A549 (cell line): Measurements from ENCODE around the gene SSU72. TPM values are rescaled to one million over a fixed set of nuclear protein-coding genes. Genes with fewer than 3 reads are reported as not detected.

Experiments
- ATAC-seq, 2 experiments: fragments of 200-7000 bp in 1 of 2; fragments of >200 bp in 1 of 2; cut with Nextera tagmentation in 1 of 2; cut with Tn5 transposase in 1 of 2; 3 replicates each; pipeline versions ENCODE4 v1.8.0 to v1.9.1; 2018 to 2020; ENCODE audit warnings: mild to moderate bottlenecking in 1 of 2, moderate library complexity in 1 of 2
- CTCF ChIA-PET: fragments of 300-600 bp; sonication (Branson Sonifier 250); formaldehyde crosslinking; extraction: SDS; loops from one replicate; lab custom pipeline; 2021; ENCODE audit warnings: antibody characterized with exemption, inconsistent platforms; lab: Yijun Ruan, JAX
- POLR2A ChIA-PET: fragments of 350-600 bp; formaldehyde crosslinking; extraction: SDS; loops from one replicate; lab custom pipeline; 2021; ENCODE audit warnings: antibody characterized with exemption, inconsistent platforms; lab: Yijun Ruan, JAX
- DNase-seq, 2 experiments: peaks; one replicate each; pipeline versions ENCODE4 v3.0.0 to v3.0.0-alpha.2; 2011 to 2016; ENCODE audit warnings: low read depth in 1 of 2, low spot score in 1 of 2
- FAIRE-seq: peaks from 2 replicates; lab custom pipeline; 2011; peaks lifted over from hg19 to GRCh38; lab: Jason Lieb, UNC
- H3K27ac ChIP-seq, 2 experiments: fragments of >200 bp; sonication (Bioruptor Twin); formaldehyde crosslinking; 3 replicates each; pipeline ENCODE4 v1.5.1; 2016 to 2017
- H3K4me1 ChIP-seq: fragments of >200 bp; sonication (Bioruptor Twin); formaldehyde crosslinking; 3 replicates; pipeline ENCODE4 v1.6.1; 2016
- H3K4me2 ChIP-seq: fragments of >200 bp; sonication (Bioruptor Twin); formaldehyde crosslinking; 3 replicates; pipeline ENCODE4 v1.6.1; 2016
- H3K4me3 ChIP-seq: fragments of >200 bp; sonication (Bioruptor Twin); formaldehyde crosslinking; 3 replicates; pipeline ENCODE4 v1.5.1; 2016
- H3K9me3 ChIP-seq: fragments of >200 bp; sonication (Bioruptor Twin); formaldehyde crosslinking; 3 replicates; pipeline ENCODE4 v1.6.1; 2016
- BHLHE40 ChIP-seq: IDR thresholded peaks from 2 replicates; pipeline ENCODE4 v1.6.1; 2012; ENCODE audit warnings: low read depth, low read length, inconsistent platforms
- CBX2 ChIP-seq: fragments of 200-600 bp; sonication (generic); IDR thresholded peaks from 2 replicates; pipeline ENCODE4 v1.6.1; 2016; ENCODE audit warnings: low read depth, mild to moderate bottlenecking, borderline replicate concordance
- CHD4 ChIP-seq: fragments of 200-600 bp; sonication (generic); IDR thresholded peaks from 2 replicates; pipeline ENCODE4 v1.6.1; 2016; ENCODE audit warnings: antibody characterized with exemption, mild to moderate bottlenecking, borderline replicate concordance
- EHF ChIP-seq: fragments of 250-450 bp; sonication (Bioruptor Pico); IDR thresholded peaks from 2 replicates; pipeline ENCODE4 v1.5.0; 2020; ENCODE audit warnings: mild to moderate bottlenecking
- EHMT2 ChIP-seq: fragments of 200-600 bp; sonication (generic); IDR thresholded peaks from 2 replicates; pipeline ENCODE4 v1.6.1; 2016; ENCODE audit warnings: antibody characterized with exemption, low read depth, mild to moderate bottlenecking, moderate library complexity
- ESRRA ChIP-seq: fragments of 150-350 bp; IDR thresholded peaks from 2 replicates; pipeline ENCODE4 v1.6.1; 2014; ENCODE audit warnings: mild to moderate bottlenecking, low read length, borderline replicate concordance
- FOSB ChIP-seq: fragments of 250-450 bp; sonication (Bioruptor Pico); IDR thresholded peaks from 2 replicates; pipeline ENCODE4 v1.5.0; 2020; ENCODE audit warnings: mild to moderate bottlenecking, moderate library complexity
- FOSL2 ChIP-seq, 2 experiments: fragments of 450-650 bp in 1 of 2; fragments of >200 bp in 1 of 2; sonication (Bioruptor Twin) in 1 of 2; formaldehyde crosslinking; IDR thresholded peaks; 2 replicates each; pipeline versions ENCODE4 v1.5.0 to v1.6.1; 2016 to 2020; ENCODE audit warnings: mild to moderate bottlenecking in 1 of 2, moderate library complexity in 1 of 2
- GATA3 ChIP-seq: IDR thresholded peaks from 2 replicates; pipeline ENCODE4 v1.6.1; 2012; ENCODE audit warnings: borderline replicate concordance
- HEYL ChIP-seq: fragments of 250-450 bp; sonication (Bioruptor Pico); IDR thresholded peaks from 2 replicates; pipeline ENCODE4 v1.8.0; 2021; ENCODE audit warnings: mild to moderate bottlenecking, moderate library complexity
- HOXB5 ChIP-seq: fragments of 250-450 bp; sonication (Bioruptor Pico); IDR thresholded peaks from 2 replicates; pipeline ENCODE4 v1.5.0; 2020; ENCODE audit warnings: mild to moderate bottlenecking, moderate library complexity
- JUNB ChIP-seq: fragments of >200 bp; sonication (Bioruptor Twin); formaldehyde crosslinking; IDR thresholded peaks from 2 replicates; pipeline ENCODE4 v1.6.1; 2016
- MAZ ChIP-seq: fragments of 150-350 bp; IDR thresholded peaks from 2 replicates; pipeline ENCODE4 v1.6.1; 2014; ENCODE audit warnings: antibody characterized with exemption, low read depth, low read length, borderline replicate concordance
- MYC ChIP-seq: IDR thresholded peaks from 2 replicates; pipeline ENCODE4 v1.6.1; 2012; ENCODE audit warnings: mild to moderate bottlenecking, inconsistent platforms, low read length, improper control_type of control experiment, borderline replicate concordance
- POLR2AphosphoS2 ChIP-seq: conservative IDR thresholded peaks from 2 replicates; pipeline ENCODE4 v1.6.1; 2012; ENCODE audit warnings: low read length, improper control_type of control experiment, inconsistent platforms
- RARB ChIP-seq: fragments of 250-450 bp; sonication (Bioruptor Pico); IDR thresholded peaks from 2 replicates; pipeline ENCODE4 v1.8.0; 2021; ENCODE audit warnings: mild to moderate bottlenecking, moderate library complexity
- RNF2 ChIP-seq: fragments of 200-600 bp; sonication (generic); IDR thresholded peaks from 2 replicates; pipeline ENCODE4 v1.6.1; 2016; ENCODE audit warnings: low read depth, mild to moderate bottlenecking, antibody characterized with exemption, moderate library complexity, borderline replicate concordance
- ZNF302 ChIP-seq: fragments of 250-450 bp; sonication (Bioruptor Pico); IDR thresholded peaks from 2 replicates; pipeline ENCODE4 v1.9.0; 2021; ENCODE audit warnings: inconsistent platforms, mild to moderate bottlenecking, moderate library complexity
- WGBS: methylation state at CpG from one replicate; pipeline ENCODE4 v1.1.6; 2017; ENCODE audit errors: missing lambda C conversion rate; 5-methylcytosine and 5-hydroxymethylcytosine counted together
- polyA plus RNA-seq, 4 experiments: library from polyadenylated mRNA; depleted of rRNA in 3 of 4; stranded (reverse); fragments of >200 nt; fragmentation: RNase III in 1 of 4; extraction: RNeasy Plus Mini Kit Qiagen cat#74134 plus additional on column Dnase treatment in 1 of 4; gene quantifications; 2 replicates in 3 of 4; 3 replicates in 1 of 4; pipeline ENCODE4 v1.2.3, GENCODE V29; 2011 to 2017
- TF ChIP-seq, protein P1 (sequence below): IDR thresholded peaks from 2 replicates; pipeline ENCODE4 v1.6.1; 2012
- TF ChIP-seq, protein P2 (sequence below): fragments of 150-350 bp; IDR thresholded peaks from 2 replicates; pipeline ENCODE4 v1.6.1; 2014; ENCODE audit warnings: low read depth, mild to moderate bottlenecking, low read length
- TF ChIP-seq, protein P3 (sequence below): fragments of 250-450 bp; sonication (Bioruptor Pico); IDR thresholded peaks from 2 replicates; pipeline ENCODE4 v1.5.0; 2021; ENCODE audit warnings: mild to moderate bottlenecking, moderate library complexity, borderline replicate concordance
- TF ChIP-seq, protein P4 (sequence below): fragments of 200-600 bp; sonication (generic); IDR thresholded peaks from 2 replicates; pipeline ENCODE4 v1.6.1; 2016; ENCODE audit warnings: antibody characterized with exemption, mild to moderate bottlenecking, moderate library complexity
- TF ChIP-seq, protein P5 (sequence below): IDR thresholded peaks from 2 replicates; pipeline ENCODE4 v1.6.1; 2012
- TF ChIP-seq, protein P6 (sequence below): fragments of >200 bp; sonication (Bioruptor Twin); formaldehyde crosslinking; IDR thresholded peaks from 3 replicates; pipeline ENCODE4 v1.5.1; 2016

The SSU72 gene
- polyA plus RNA-seq, 2 of the 4 experiments (the other 2 are of a cell fraction): 75.3 to 101 TPM

DNA sequence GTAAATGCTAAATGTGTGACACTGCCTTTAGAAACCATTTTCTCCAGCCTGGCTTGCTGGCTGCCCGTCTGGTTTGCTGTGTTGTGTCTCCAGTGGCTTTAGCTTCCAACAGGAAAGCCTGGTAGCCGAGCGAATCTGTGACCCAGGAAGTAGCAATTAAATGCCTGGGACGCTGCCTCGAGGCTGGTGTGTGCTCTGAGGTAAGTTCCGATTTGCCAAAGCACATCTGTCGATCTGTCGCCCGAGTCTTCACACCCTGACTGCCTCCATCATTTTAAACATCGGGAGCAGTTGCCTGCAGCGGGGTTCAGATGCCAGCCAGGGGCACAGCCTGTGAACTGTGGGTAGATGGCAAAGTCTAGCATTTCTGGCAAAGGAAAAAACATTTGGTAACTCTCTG lies 42.9 kb upstream of the SSU72 start:
- no peak overlapping the region for H3K27ac ChIP-seq
- no peak for ATAC-seq
- H3K9me3 ChIP-seq: no peaks in the 10 kb centered on the region
- no peak for FAIRE-seq
- POLR2A ChIA-PET: no interaction called here
- H3K4me1 ChIP-seq: peaks cover 17% of the 10 kb centered on the region
- no peak overlapping the region for H3K4me3 ChIP-seq
- 91% methylated on average over 11 of the region's 11 CpGs for WGBS
- no peak overlapping the region for H3K4me2 ChIP-seq
- CTCF ChIA-PET: no interaction called here
- no peak for DNase-seq
- TF ChIP-seq JUNB (no peak), GATA3 (no peak), ESRRA (no peak), EHF (CRISPR knock-in tag) (no peak), BHLHE40 (no peak), RARB (no peak), ZNF302 (no peak), MYC (no peak), POLR2AphosphoS2 (no peak), HEYL (CRISPR knock-in tag) (no peak)
- TF ChIP-seq, protein P1, sequence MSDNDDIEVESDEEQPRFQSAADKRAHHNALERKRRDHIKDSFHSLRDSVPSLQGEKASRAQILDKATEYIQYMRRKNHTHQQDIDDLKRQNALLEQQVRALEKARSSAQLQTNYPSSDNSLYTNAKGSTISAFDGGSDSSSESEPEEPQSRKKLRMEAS: no peak
- TF ChIP-seq, protein P2, sequence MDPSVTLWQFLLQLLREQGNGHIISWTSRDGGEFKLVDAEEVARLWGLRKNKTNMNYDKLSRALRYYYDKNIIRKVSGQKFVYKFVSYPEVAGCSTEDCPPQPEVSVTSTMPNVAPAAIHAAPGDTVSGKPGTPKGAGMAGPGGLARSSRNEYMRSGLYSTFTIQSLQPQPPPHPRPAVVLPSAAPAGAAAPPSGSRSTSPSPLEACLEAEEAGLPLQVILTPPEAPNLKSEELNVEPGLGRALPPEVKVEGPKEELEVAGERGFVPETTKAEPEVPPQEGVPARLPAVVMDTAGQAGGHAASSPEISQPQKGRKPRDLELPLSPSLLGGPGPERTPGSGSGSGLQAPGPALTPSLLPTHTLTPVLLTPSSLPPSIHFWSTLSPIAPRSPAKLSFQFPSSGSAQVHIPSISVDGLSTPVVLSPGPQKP: no peak
- TF ChIP-seq, protein P3, sequence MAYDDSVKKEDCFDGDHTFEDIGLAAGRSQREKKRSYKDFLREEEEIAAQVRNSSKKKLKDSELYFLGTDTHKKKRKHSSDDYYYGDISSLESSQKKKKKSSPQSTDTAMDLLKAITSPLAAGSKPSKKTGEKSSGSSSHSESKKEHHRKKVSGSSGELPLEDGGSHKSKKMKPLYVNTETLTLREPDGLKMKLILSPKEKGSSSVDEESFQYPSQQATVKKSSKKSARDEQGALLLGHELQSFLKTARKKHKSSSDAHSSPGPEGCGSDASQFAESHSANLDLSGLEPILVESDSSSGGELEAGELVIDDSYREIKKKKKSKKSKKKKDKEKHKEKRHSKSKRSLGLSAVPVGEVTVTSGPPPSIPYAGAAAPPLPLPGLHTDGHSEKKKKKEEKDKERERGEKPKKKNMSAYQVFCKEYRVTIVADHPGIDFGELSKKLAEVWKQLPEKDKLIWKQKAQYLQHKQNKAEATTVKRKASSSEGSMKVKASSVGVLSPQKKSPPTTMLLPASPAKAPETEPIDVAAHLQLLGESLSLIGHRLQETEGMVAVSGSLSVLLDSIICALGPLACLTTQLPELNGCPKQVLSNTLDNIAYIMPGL (CRISPR knock-in tag): no peak
- TF ChIP-seq, protein P4, sequence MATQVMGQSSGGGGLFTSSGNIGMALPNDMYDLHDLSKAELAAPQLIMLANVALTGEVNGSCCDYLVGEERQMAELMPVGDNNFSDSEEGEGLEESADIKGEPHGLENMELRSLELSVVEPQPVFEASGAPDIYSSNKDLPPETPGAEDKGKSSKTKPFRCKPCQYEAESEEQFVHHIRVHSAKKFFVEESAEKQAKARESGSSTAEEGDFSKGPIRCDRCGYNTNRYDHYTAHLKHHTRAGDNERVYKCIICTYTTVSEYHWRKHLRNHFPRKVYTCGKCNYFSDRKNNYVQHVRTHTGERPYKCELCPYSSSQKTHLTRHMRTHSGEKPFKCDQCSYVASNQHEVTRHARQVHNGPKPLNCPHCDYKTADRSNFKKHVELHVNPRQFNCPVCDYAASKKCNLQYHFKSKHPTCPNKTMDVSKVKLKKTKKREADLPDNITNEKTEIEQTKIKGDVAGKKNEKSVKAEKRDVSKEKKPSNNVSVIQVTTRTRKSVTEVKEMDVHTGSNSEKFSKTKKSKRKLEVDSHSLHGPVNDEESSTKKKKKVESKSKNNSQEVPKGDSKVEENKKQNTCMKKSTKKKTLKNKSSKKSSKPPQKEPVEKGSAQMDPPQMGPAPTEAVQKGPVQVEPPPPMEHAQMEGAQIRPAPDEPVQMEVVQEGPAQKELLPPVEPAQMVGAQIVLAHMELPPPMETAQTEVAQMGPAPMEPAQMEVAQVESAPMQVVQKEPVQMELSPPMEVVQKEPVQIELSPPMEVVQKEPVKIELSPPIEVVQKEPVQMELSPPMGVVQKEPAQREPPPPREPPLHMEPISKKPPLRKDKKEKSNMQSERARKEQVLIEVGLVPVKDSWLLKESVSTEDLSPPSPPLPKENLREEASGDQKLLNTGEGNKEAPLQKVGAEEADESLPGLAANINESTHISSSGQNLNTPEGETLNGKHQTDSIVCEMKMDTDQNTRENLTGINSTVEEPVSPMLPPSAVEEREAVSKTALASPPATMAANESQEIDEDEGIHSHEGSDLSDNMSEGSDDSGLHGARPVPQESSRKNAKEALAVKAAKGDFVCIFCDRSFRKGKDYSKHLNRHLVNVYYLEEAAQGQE: no peak

DNA sequence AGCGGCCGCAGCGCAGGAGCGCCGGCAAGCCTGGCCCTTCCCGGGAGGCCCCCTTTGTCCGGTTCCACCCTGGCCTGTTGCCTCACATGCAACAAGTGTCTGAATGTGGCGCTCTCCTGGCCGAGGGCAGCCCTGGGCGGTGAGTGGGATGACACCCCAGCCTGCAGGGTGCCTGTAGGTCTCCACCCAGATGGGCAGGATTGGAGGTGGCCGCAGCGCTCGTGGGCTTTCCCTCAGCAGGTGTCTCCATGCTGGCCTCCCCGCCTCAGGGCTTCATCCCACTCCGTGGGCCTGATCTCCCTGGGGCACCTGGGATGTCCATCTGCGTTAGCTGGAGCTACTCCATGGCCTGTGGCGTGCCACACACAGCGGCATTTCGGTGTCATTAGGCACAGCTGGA lies 42.2 kb upstream of the SSU72 start:
- H3K4me3 ChIP-seq: no peak overlapping the region; the same call in 1 of the 3 replicates
- FAIRE-seq: no peak

More for the DNA sequence above, 42.2 kb upstream of the SSU72 start:
- POLR2A ChIA-PET: no interaction called here
- CTCF ChIA-PET: no interaction called here
- TF ChIP-seq CHD4: no peak
- no peak for TF ChIP-seq ESRRA
- TF ChIP-seq FOSL2 (IDR thresholded peaks at IDR 0.05): no peak
- TF ChIP-seq FOSL2 (CRISPR knock-in tag; IDR thresholded peaks at IDR 0.05): no peak
- TF ChIP-seq HOXB5 (CRISPR knock-in tag): no peak
- no peak for TF ChIP-seq FOSB
- no peak for TF ChIP-seq EHMT2
- no peak for TF ChIP-seq MAZ
- no peak for TF ChIP-seq RNF2
- TF ChIP-seq, protein P5, sequence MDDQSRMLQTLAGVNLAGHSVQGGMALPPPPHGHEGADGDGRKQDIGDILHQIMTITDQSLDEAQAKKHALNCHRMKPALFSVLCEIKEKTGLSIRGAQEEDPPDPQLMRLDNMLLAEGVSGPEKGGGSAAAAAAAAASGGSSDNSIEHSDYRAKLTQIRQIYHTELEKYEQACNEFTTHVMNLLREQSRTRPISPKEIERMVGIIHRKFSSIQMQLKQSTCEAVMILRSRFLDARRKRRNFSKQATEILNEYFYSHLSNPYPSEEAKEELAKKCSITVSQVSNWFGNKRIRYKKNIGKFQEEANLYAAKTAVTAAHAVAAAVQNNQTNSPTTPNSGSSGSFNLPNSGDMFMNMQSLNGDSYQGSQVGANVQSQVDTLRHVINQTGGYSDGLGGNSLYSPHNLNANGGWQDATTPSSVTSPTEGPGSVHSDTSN: no peak
- TF ChIP-seq, protein P4: no peak
- TF ChIP-seq, protein P6, sequence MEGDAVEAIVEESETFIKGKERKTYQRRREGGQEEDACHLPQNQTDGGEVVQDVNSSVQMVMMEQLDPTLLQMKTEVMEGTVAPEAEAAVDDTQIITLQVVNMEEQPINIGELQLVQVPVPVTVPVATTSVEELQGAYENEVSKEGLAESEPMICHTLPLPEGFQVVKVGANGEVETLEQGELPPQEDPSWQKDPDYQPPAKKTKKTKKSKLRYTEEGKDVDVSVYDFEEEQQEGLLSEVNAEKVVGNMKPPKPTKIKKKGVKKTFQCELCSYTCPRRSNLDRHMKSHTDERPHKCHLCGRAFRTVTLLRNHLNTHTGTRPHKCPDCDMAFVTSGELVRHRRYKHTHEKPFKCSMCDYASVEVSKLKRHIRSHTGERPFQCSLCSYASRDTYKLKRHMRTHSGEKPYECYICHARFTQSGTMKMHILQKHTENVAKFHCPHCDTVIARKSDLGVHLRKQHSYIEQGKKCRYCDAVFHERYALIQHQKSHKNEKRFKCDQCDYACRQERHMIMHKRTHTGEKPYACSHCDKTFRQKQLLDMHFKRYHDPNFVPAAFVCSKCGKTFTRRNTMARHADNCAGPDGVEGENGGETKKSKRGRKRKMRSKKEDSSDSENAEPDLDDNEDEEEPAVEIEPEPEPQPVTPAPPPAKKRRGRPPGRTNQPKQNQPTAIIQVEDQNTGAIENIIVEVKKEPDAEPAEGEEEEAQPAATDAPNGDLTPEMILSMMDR: no peak
- TF ChIP-seq CBX2: no peak
- Histone ChIP-seq H3K9me3 (no peaks in the 10 kb centered on the region), H3K4me2 (peak overlapping the region; percentile 93), H3K27ac (peak overlapping the region in 1 of 2 experiments; percentile 99; a peak in 2 of 6 replicates), H3K4me1 (peaks cover 17% of the 10 kb centered on the region)
- no peak for DNase-seq
- WGBS: 87% methylated on average over 15 of the region's 19 CpGs
- no peak for ATAC-seq
